Hematopoietic multipotent progenitor cell treated with erythropoietin and hydrocortisone succinate and interleukin-3 and kit ligand, for 17 days (in vitro differentiated cells): ENCODE measurements around the gene UGT1A3.

Experiments
- DNase-seq: peaks from one replicate; pipeline ENCODE4 v3.0.0-alpha.2; 2015; ENCODE audit warnings: low spot score

The UGT1A3 gene

GRCh38 chr2:233795735-233796171, 66.9 kb downstream of the UGT1A3 start:
- no peak for DNase-seq

DNA sequence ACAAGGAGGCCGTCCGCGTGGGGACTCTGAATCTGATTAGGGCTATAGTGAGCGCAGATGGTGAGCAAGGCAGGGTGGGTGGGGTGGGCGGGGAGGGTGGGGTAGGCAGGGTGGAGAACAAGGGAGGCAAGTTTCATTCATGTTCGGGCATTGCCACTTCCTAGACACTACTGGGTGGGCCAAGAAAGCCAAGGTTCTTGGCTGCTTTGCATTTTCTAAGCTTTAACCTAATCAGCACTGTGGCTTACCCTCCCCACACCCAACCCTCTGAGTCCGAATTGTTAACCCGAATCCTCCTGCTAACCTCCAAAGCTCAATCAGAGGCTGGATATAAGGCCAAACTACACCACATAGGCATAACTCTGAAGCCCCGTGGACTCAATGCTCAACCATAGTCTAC, 67.4 kb downstream of the UGT1A3 start:
- no peak for DNase-seq

- no peak for DNase-seq
These were observed 69.7 kb downstream of the UGT1A3 start for GRCh38 chr2:233798335-233799086.

DNA sequence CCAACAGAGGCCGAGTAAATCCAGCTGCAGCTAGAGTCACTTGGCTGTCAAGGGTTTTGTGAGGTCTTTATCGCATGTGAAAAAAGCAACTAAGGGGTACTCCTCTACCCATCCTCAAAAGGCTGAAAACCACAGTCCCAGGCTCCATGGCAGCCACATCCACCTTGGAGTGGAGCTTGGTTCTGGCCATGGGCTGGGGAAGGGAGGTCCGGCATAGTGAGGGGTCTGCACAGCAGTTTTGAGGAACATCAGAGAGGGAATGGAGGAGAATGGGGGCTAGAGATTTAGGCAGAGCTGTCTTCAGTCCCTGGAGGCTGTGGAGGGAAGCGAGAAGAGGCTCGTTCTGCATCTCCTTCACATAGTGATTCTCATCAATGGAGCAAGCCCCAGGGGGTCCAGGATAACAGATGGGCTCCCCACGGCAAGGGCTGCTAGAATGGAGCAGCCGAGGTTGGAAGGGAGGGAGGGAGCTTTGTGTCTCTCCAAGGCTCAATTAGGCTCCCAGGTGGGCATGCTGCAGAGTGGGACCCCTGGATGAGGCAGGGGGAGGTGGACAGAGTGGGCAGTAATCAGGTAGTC, 70.3 kb downstream of the UGT1A3 start:
- no peak for DNase-seq

GRCh38 chr2:233799716-233800115, 70.9 kb downstream of the UGT1A3 start:
- DNase-seq, result no peak

DNA sequence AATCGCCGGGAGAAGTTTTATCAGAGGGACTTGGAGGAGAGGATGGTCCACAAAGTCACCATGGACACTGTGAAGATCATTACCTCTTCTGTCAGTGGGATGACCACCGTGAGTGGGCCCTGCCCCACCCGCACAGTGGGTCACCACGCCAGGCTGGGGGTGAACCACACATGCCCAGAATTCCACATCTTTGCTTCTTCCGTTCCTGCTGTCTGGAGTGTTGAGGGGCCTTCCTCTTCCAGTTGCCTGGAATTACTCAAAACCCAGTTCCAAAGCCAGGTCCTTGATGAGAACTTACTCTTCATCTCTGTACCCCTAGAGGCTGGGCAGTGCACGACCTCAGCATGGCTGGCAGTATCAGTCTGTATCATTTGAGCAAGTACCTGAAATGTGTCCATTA, 71.4 kb downstream of the UGT1A3 start:
- no peak for DNase-seq

GRCh38 chr2:233801357-233802131, 72.7 kb downstream of the UGT1A3 start:
- no peak for DNase-seq

- DNase-seq, result no peak
These were observed 73.4 kb downstream of the UGT1A3 start for GRCh38 chr2:233802132-233802815.

DNA sequence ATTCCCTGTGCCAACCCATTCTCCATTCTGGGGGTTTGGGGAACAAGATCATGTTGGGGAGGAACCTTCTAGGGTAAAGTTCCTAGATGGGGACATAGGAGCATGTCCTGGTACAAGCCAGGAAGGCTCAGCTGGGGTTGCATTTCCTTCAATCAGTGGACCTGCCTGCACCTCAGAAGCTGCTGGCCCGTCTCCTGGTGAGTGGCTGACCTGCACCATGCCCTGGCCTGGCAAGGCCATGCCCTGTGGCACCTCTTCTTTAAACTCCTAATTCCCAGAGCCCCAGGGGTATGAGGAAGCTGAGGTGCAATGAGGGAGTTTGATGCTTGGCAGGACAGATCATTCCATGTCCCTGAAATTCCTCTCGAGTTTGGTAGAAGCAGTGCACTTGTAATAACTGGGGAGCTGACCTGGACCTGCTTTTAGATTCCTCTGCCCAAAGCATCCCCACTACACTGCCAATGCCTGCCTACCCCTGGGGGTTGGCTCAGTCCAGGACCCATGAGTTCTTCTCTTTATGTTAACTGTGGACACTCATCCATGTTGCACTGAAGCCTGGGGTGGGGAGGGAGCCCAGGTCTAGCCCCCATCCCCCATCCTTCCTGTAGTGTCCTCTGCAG, 74.6 kb downstream of the UGT1A3 start:
- DNase-seq, result no peak

- DNase-seq, result no peak
These were observed 75.2 kb downstream of the UGT1A3 start for GRCh38 chr2:233803994-233804393.

DNA sequence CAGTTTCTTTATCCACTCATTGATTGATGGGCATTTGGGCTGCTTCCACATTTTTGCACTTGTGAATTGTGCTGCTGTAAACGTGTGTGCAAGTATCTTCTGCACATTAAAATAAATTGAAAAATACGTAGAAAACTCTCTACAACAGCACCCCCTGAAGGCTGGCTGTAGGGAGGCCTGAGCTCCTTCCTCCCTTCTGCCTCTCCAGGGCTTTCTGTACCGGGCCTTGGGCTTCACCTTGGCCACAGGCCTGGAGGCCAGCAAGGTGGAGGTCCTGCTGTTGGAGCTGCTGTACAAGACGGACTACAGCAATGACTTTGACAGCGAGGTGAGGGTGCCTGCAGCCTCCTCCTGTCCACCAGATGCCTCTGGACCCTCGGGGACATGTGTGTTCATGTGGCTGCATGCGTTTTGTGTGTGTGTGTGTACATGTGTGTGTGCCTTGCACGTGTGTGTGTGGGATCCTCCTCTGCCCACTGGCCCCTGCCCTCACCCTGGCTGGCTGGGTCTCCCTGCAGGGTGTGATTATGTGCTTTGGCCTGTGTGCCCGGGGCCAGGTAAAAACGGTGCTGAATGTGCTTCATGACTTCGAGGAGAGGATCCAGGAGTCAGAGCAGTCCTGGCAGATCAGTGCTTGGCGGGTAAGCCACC, 78.5 kb downstream of the UGT1A3 start:
- DNase-seq, result no peak

GRCh38 chr2:233807966-233808935, 79.4 kb downstream of the UGT1A3 start:
- no peak for DNase-seq

- DNase-seq, result no peak
These were observed 81.5 kb downstream of the UGT1A3 start for GRCh38 chr2:233810385-233810784.

DNA sequence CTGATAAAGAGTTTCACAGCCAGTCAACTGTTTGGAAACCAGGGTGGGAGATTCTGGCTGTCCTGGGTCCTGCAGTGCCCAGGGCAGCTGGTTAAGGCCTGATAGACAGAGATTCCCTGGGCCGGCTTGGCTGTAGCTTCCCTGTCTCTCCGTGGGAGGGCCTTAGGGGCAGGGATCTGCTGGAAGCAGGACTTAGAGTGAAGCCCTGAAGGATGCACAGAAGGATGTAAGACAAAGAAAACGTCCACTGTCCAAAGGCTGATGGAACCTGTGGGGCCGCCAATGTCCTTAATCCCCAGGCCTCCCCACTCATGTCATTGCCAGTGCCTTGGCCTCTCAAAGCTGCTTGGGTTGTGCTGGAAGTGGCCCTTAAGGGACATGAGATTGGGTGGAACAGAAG, 82.2 kb downstream of the UGT1A3 start:
- DNase-seq, result no peak

- DNase-seq, result no peak
These were observed 82.9 kb downstream of the UGT1A3 start for GRCh38 chr2:233811732-233812131.

- DNase-seq, result no peak
These were observed 84.6 kb downstream of the UGT1A3 start for GRCh38 chr2:233813236-233814055.

DNA sequence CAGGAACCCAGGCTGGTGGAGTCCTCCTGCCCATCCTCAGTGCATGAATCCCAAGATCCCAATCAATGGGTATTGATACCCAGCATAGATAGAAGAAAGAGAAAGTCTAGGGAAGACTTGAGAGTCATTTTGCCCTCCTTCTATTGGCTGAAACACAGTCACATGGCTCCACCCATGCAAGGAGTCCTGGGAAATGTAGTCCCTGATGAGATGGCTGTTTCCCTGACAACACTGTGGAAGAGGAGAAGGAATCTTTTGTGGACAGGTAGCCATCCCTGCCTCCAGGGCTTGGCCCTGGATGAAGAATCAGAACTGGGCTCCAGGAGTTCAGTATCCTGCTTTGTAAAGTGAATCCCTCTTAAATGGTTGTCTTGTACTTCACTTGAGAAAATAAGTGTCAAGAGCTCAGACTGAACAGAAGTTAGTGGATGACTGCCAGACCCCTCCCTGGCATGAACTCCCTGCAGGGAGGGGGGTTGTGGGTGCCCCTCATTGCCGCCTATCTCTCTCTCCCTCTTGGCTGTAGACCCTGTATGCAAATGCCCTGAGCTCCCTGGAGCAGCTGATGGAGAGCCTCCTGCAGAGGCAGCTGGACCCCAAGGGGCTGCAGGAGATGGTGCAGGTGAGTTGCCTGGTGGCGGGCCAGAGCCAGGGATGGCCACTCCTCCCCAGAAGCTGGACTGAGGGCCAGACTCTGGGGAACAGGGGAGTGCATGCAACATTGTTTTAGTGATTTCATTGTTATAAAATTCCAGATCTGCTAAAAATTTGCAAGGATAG, 85.4 kb downstream of the UGT1A3 start:
- DNase-seq, result no peak

GRCh38 chr2:233815861-233816260, 87.0 kb downstream of the UGT1A3 start:
- no peak for DNase-seq

DNA sequence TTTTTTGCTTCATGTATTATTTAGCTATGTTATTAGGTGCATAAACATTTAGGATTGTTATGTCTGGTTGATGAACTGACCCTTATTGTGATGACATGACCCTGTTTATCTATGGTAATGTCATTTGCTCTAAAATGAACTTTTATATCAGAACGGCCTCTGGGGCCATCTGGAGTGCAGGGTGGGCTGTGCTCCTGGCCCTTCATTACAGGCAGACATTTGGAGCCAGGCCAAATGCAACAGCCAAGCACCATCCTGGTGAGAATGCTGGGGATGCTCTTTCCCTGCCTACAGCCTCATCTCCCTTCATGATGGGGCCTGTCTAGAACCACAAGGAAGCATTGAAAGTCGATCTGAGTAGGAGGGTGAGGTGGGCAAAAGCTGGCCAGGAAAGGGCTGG, 87.5 kb downstream of the UGT1A3 start:
- DNase-seq, result no peak
